Heart left ventricle (tissue), 16 donors: ENCODE results near the gene ITPR2. TPM values are rescaled to one million over a fixed set of nuclear protein-coding genes. Genes with fewer than 3 reads are reported as not detected.
A peak's percentile ranks its signal among the peaks of the same experiment; 100 is the strongest.
"Not testable (repeated sequence)": the region's sequence is repeated elsewhere in the genome, so short reads cannot be mapped to it uniquely, and the experiment has no call there.

Experiments used
- ATAC-seq, 4 donors: fragments of 200-7000 bp; cut with Tn5 transposase; one replicate each; pipeline ENCODE4 v1.9.1; 2020 to 2022; ENCODE audit warnings: moderate library complexity in 4 of 4, mild to moderate bottlenecking in 3 of 4, moderate number of reproducible peaks in 1 of 4
- DNase-seq, 5 donors: peaks; one replicate each; pipeline ENCODE4 v3.0.0-alpha.2; 2020
- H3K27ac ChIP-seq, 12 donors: fragments of 200-600 bp; sonication (generic) in 4 of 12; one replicate each; pipeline versions ENCODE4 v1.5.0 to v1.8.0; 2016 to 2022; ENCODE audit warnings: mild to moderate bottlenecking in 2 of 12
- H3K27me3 ChIP-seq, 9 donors: fragments of 200-600 bp; sonication (generic) in 2 of 9; one replicate each; pipeline versions ENCODE4 v1.5.1 to v1.8.0; 2016 to 2022; ENCODE audit warnings: mild to moderate bottlenecking in 3 of 9
- H3K36me3 ChIP-seq, 9 donors: fragments of 200-600 bp; sonication (generic) in 2 of 9; one replicate each; pipeline versions ENCODE4 v1.5.0 to v1.8.0; 2018 to 2022; ENCODE audit warnings: mild to moderate bottlenecking in 2 of 9
- H3K4me1 ChIP-seq, 12 donors: fragments of 200-600 bp; sonication (generic) in 4 of 12; one replicate each; pipeline versions ENCODE4 v1.5.0 to v1.8.0; 2016 to 2022; ENCODE audit warnings: mild to moderate bottlenecking in 3 of 12
- H3K4me3 ChIP-seq, 12 donors: fragments of 200-600 bp; sonication (generic) in 4 of 12; one replicate each; pipeline versions ENCODE4 v1.5.0 to v1.8.0; 2017 to 2022; ENCODE audit warnings: mild to moderate bottlenecking in 9 of 12, moderate library complexity in 4 of 12
- H3K9me3 ChIP-seq, 12 donors: fragments of 200-600 bp; sonication (generic) in 4 of 12; one replicate each; pipeline versions ENCODE4 v1.5.0 to v1.8.0; 2016 to 2022; ENCODE audit warnings: mild to moderate bottlenecking in 1 of 12
- POLR2A ChIP-seq, 2 donors: fragments of 450-650 bp; IDR thresholded peaks; one replicate each; pipeline ENCODE4 v1.6.1; 2017; ENCODE audit warnings: antibody characterized with exemption in 2 of 2, mild to moderate bottlenecking in 2 of 2, moderate library complexity in 2 of 2
- WGBS, 4 donors: extraction: QIAGEN DNeasy Blood & Tissue Kit in 2 of 4; methylation state at CpG; one replicate each; pipeline versions ENCODE4 v1.1.5 to v1.1.7; 2013 to 2018; 5-methylcytosine and 5-hydroxymethylcytosine counted together
- intact Hi-C, 10 donors: fragments of 100-400 bp; cut with DNase I; formaldehyde crosslinking; loops; one replicate each; pipeline versions ENCODE4 v1.11.1 to v1.14.2; 2022
- polyA plus RNA-seq, 2 donors: library from polyadenylated mRNA; stranded (reverse); fragments of 200-250 nt; gene quantifications; one replicate each; pipeline ENCODE4 v1.2.3, GENCODE V29; 2013
- total RNA-seq, 9 donors: library from RNA; depleted of rRNA in 2 of 9; stranded (reverse); fragments of >200 nt in 2 of 9; fragmentation: NEBNext Ultra II Directional in 3 of 9; extraction: Animal tissue kit (Norgen Biotek cat#: 25700) in 3 of 9; gene quantifications; one replicate each; pipeline versions ENCODE4 v1.1.0 to v1.2.4, GENCODE V29; 2016 to 2023
- TF ChIP-seq, protein P1 (sequence below), 12 donors: fragments of 200-600 bp; sonication (generic) in 4 of 12; IDR thresholded peaks; one replicate each; pipeline versions ENCODE4 v1.5.0 to v1.8.0; 2018 to 2022; ENCODE audit warnings: antibody characterized with exemption in 12 of 12, mild to moderate bottlenecking in 5 of 12
- donor health status: ischemic (EF 13 %, LVEDD 7.1; RV severe dilation, severe dysfunction).
- donor health status: healthy with polysubstance abuse.
- donor health status: DM: no; HTN: yes; CAD: no.
- donor health status: DM: no; HTN: no; CAD: no.
- donor health status: ischemic (EF 25% LVEDD 6.9; RV normal size, moderate dysfunction).
- donor health status: ischemic (EF 25% LVEDD 5.7; RV mildly dilated, moderate dysfunction).
- donor health status: healthy.
- donor health status: DM: yes; HTN: yes; CAD: no.
- donor health status: ischemic (EF 35%, LVEDD 5.7; RV mildly dilated, moderate dysfunction).
- donor health status: nonischemic (EF 11% LVEDD 7.7; RV severe dilation, severe dysfunction).
- donor health status: DM: yes; HTN: yes; CAD: no.
- donor health status: PGD.
- donor health status: ischemic (EF 29% LVEDD 5.4; RV normal size, mild dysfunction).
- donor health status: nonischemic (EF 23%, LVEDD 6.1; RV moderate dilation, normal function).

ITPR2 gene
- total and polyA plus RNA-seq, 11 donors: 3.4 to 45.6 (median 11.8) TPM

DNA sequence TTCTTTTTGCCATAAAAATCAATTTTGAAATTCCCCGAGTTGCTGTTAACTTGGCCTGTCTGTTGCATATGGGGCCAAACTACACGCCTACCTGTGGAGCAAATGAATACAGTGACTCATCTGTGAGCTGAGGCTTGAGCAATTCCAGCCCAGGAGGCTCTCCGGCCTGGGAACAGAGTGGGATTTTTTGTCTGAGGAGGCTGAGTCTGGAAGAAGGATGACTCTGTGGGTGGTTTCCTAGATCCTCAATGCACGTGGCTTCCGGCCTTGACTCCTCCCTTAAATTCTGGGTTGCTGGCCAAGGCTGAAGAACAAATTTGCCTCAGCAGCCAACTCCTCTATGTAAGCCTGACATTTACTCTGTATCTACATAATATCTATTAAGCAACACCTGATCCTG, 513.5 kb downstream of the ITPR2 start:
- Histone ChIP-seq H3K4me1 (peaks cover 0 to 19% (median 9%) of the 10 kb centered on the region in 12 donors), H3K27ac (peak overlapping the region in 4 of 12 donors; percentile 38 to 56 (median 48)), H3K36me3 (no peaks in the 10 kb centered on the region), H3K9me3 (peaks cover 0 to 9% (median 0%) of the 10 kb centered on the region in 12 donors), H3K4me3 (no peak overlapping the region), H3K27me3 (no peaks in the 10 kb centered on the region)
- TF ChIP-seq, protein P1, sequence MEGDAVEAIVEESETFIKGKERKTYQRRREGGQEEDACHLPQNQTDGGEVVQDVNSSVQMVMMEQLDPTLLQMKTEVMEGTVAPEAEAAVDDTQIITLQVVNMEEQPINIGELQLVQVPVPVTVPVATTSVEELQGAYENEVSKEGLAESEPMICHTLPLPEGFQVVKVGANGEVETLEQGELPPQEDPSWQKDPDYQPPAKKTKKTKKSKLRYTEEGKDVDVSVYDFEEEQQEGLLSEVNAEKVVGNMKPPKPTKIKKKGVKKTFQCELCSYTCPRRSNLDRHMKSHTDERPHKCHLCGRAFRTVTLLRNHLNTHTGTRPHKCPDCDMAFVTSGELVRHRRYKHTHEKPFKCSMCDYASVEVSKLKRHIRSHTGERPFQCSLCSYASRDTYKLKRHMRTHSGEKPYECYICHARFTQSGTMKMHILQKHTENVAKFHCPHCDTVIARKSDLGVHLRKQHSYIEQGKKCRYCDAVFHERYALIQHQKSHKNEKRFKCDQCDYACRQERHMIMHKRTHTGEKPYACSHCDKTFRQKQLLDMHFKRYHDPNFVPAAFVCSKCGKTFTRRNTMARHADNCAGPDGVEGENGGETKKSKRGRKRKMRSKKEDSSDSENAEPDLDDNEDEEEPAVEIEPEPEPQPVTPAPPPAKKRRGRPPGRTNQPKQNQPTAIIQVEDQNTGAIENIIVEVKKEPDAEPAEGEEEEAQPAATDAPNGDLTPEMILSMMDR (IDR thresholded peaks at IDR 0.05): no peak
- no peak for TF ChIP-seq POLR2A (IDR thresholded peaks at IDR 0.05)
- ATAC-seq: peak; percentile 35 to 94 (median 92)
- peak; percentile 40 to 65 (median 55) for DNase-seq
- intact Hi-C loops: no loop called here
- WGBS, 4 donors: 70 to 79% (median 72%) methylated on average over 4 to 5 of the region's 5 CpGs

DNA sequence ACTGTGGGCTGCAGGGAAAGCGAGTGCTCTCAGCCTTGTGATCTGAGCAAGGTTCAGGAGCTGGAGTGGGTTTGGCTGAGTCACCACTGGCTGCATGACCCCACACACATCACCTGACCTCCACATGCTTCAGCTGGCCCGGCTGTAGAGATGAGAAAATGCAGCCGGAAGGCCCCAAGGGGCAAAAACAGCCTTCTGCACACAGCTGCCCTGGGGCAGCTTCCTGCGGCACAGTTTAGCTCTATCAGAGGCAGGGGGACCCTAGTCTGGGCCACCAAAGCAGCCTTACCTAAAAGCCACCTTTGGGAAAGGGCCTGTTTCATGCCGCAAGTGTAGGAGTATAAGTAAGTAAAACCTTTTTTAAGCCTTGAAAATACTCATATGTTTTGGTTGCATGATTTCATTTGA, 514.3 kb downstream of the ITPR2 start:
- peak; percentile 72 to 91 (median 90) for ATAC-seq
- intact Hi-C loops: no loop called here

DNA sequence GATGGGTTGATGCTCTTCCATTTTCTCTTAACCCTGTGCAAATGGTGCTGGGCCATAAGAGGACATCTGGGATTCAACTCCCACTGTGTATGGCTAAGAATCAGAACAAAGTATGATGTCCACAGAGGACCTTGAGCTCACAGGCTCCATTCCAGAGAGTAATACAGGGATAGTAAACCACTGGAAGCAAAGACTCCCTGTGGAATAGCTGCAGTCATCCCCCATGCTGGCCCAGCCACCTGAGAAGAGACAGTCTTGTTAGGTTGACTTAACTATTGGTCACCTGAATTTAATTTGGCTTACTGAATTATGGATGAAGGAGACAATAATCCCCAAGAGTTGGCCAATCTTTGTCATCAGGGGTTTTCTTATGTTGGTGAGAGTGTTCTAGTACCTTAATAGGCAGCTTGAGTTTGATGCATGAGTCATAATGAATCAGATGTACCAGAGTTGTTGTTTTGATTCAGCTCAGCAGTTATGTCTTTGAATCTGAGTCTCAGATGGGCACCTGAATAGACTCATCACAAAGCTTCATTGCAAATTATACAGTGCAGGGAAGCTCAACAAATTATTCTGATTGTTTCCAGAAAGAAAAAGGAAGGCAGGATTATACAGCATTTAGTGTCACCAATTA, 514.9 kb downstream of the ITPR2 start:
- H3K9me3 ChIP-seq: peaks cover 0 to 16% (median 0%) of the 10 kb centered on the region in 12 donors
- H3K4me1 ChIP-seq: peaks cover 0 to 19% (median 9%) of the 10 kb centered on the region in 12 donors
- DNase-seq (no peak), ATAC-seq (peak in 1 of 4 donors; percentile 33)
- peak overlapping the region in 6 of 12 donors; percentile 11 to 56 (median 46) for H3K27ac ChIP-seq
- no peaks in the 10 kb centered on the region for H3K27me3 ChIP-seq
- H3K36me3 ChIP-seq: no peaks in the 10 kb centered on the region
- intact Hi-C loops: no loop called here
- TF ChIP-seq POLR2A (IDR thresholded peaks at IDR 0.05): no peak
- TF ChIP-seq, protein P1 (IDR thresholded peaks at IDR 0.05): no peak
- no peak overlapping the region for H3K4me3 ChIP-seq

More for the DNA sequence above, 514.3 kb downstream of the ITPR2 start:
- no peaks in the 10 kb centered on the region for H3K36me3 ChIP-seq
- H3K27ac ChIP-seq: peak overlapping the region in 7 of 12 donors; percentile 11 to 56 (median 45)
- peaks cover 0 to 19% (median 9%) of the 10 kb centered on the region in 12 donors for H3K4me1 ChIP-seq
- TF ChIP-seq, protein P1 (IDR thresholded peaks at IDR 0.05): no peak
- TF ChIP-seq POLR2A (IDR thresholded peaks at IDR 0.05): no peak
- WGBS, 4 donors: 39 to 55% (median 55%) methylated on average over 4 to 5 of the region's 5 CpGs
- no peaks in the 10 kb centered on the region for H3K27me3 ChIP-seq
- peak; percentile 61 to 79 (median 64) for DNase-seq
- no peak overlapping the region for H3K4me3 ChIP-seq
- peaks cover 0 to 12% (median 0%) of the 10 kb centered on the region in 12 donors for H3K9me3 ChIP-seq

DNA sequence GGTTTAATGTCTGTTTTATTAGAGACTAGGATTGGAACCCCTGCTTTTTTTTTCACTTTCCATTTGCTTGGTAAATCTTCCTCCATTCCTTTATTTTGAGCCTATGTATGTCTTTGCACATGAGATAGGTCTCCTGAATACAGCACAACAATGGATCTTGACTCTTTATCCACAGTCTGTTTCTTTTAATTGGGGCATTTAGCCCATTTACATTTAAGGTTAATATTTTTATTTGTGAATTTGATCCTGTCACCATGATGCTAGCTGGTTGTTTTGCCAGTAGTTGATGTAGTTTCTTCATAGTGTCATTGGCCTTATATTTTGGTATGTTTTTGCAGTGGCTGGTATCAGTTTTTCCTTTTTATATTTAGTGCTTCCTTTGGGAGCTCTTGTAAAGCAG, 518.9 kb downstream of the ITPR2 start:
- DNase-seq, ATAC-seq, H3K27ac ChIP-seq, H3K36me3 ChIP-seq, intact Hi-C loops, H3K4me3 ChIP-seq, H3K27me3 ChIP-seq: not testable (repeated sequence)
- H3K4me1 ChIP-seq: peaks cover 0 to 15% (median 7%) of the 10 kb centered on the region in 12 donors
- peaks cover 0 to 40% (median 0%) of the 10 kb centered on the region in 12 donors for H3K9me3 ChIP-seq

DNA sequence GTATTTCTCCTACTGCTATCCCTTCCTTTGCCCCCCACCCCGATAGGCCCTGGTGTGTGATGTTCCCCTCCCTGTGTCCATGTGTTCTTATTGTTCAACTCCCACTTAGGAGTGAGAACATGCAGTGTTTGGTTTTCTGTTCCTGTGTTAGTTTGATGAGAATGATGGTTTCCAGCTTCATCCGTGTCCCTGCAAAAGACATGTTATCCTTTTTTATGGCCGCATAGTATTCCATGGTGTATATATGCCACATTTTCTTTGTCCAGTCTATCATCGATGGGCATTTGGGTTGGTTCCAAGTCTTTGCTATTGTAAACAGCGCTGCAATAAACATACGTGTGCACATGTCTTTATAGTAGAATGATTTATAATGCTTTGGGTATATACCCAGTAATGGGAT, 522.5 kb downstream of the ITPR2 start:
- intact Hi-C loops, H3K4me3 ChIP-seq, H3K27ac ChIP-seq, DNase-seq, H3K36me3 ChIP-seq, ATAC-seq, H3K4me1 ChIP-seq, H3K27me3 ChIP-seq: not testable (repeated sequence)
- 83 to 91% (median 88%) methylated on average over 6 of the region's 6 CpGs for whole genome bisulfite sequencing, 4 donors
- peaks cover 0 to 51% (median 0%) of the 10 kb centered on the region in 12 donors for H3K9me3 ChIP-seq
